H9 (cell line): Measurements from ENCODE around the gene LZTR1. TPM values are rescaled to one million over a fixed set of nuclear protein-coding genes. Genes with fewer than 3 reads are reported as not detected.
A peak's percentile ranks its signal among the peaks of the same experiment; 100 is the strongest.

ENCODE experiments used
- DNase-seq: peaks from one replicate; pipeline ENCODE4 v3.0.0-alpha.2; 2017
- H2AFZ ChIP-seq: one replicate; pipeline ENCODE4 v1.6.1; 2013; ENCODE audit warnings: mild to moderate bottlenecking, low read length, control low read depth, moderate library complexity
- H2AK5ac ChIP-seq: 2 replicates; pipeline ENCODE4 v1.6.1; 2013; ENCODE audit warnings: low read length, control low read depth, mixed read lengths; ENCODE audit not compliant: insufficient read length
- H2BK120ac ChIP-seq: one replicate; pipeline ENCODE4 v1.6.1; 2013; ENCODE audit warnings: low read depth, mild to moderate bottlenecking, low read length, control low read depth, inconsistent platforms; ENCODE audit not compliant: poor library complexity, severe bottlenecking
- H2BK12ac ChIP-seq: 2 replicates; pipeline ENCODE4 v1.6.1; 2013; ENCODE audit warnings: low read length, control low read depth, mixed read lengths, low read depth; ENCODE audit not compliant: insufficient read length
- H2BK15ac ChIP-seq: 2 replicates; pipeline ENCODE4 v1.6.1; 2013; ENCODE audit warnings: low read depth, low read length, control low read depth
- H2BK20ac ChIP-seq: one replicate; pipeline ENCODE4 v1.6.1; 2013; ENCODE audit warnings: low read depth, mild to moderate bottlenecking, low read length, control low read depth, inconsistent platforms; ENCODE audit not compliant: poor library complexity, severe bottlenecking
- H2BK5ac ChIP-seq: 2 replicates; pipeline ENCODE4 v1.6.1; 2013; ENCODE audit warnings: low read length, control low read depth, mixed read lengths; ENCODE audit not compliant: insufficient read length
- H3K14ac ChIP-seq: 2 replicates; pipeline ENCODE4 v1.6.1; 2013; ENCODE audit warnings: low read length, control low read depth; ENCODE audit not compliant: insufficient read depth
- H3K18ac ChIP-seq: 2 replicates; pipeline ENCODE4 v1.6.1; 2013; ENCODE audit warnings: low read depth, mild to moderate bottlenecking, mixed read lengths, low read length, control low read depth; ENCODE audit not compliant: insufficient read length
- H3K23ac ChIP-seq: 2 replicates; pipeline ENCODE4 v1.6.1; 2013; ENCODE audit warnings: low read length, control low read depth, mixed read lengths, low read depth; ENCODE audit not compliant: insufficient read length
- H3K23me2 ChIP-seq: 2 replicates; pipeline ENCODE4 v1.6.1; 2013; ENCODE audit warnings: low read depth, mild to moderate bottlenecking, mixed read lengths, low read length, control low read depth; ENCODE audit not compliant: insufficient read length, poor library complexity, severe bottlenecking
- H3K27ac ChIP-seq: 2 replicates; pipeline ENCODE4 v1.5.1; 2013; ENCODE audit warnings: low read length, control low read depth, mixed read lengths, low read depth; ENCODE audit not compliant: insufficient read length
- H3K27me3 ChIP-seq: 2 replicates; pipeline ENCODE4 v1.6.1; 2013; ENCODE audit warnings: low read length, control low read depth, inconsistent platforms; ENCODE audit not compliant: insufficient read depth
- H3K4ac ChIP-seq: 2 replicates; pipeline ENCODE4 v1.6.1; 2013; ENCODE audit warnings: low read depth, mild to moderate bottlenecking, control low read depth, inconsistent platforms, low read length, moderate library complexity
- H3K4me1 ChIP-seq: 2 replicates; pipeline ENCODE4 v1.6.1; 2013; ENCODE audit warnings: low read length, control low read depth, inconsistent platforms; ENCODE audit not compliant: insufficient read depth
- H3K4me2 ChIP-seq: 2 replicates; pipeline ENCODE4 v1.6.1; 2013; ENCODE audit warnings: low read length, control low read depth, mixed read lengths; ENCODE audit not compliant: insufficient read length, insufficient read depth
- H3K56ac ChIP-seq: 2 replicates; pipeline ENCODE4 v1.6.1; 2013; ENCODE audit warnings: low read depth, mild to moderate bottlenecking, mixed read lengths, low read length, control low read depth; ENCODE audit not compliant: insufficient read length
- H3K79me1 ChIP-seq: 2 replicates; pipeline ENCODE4 v1.6.1; 2013; ENCODE audit warnings: low read depth, mild to moderate bottlenecking, moderate library complexity, low read length, control low read depth, inconsistent platforms; ENCODE audit not compliant: insufficient read depth, poor library complexity, severe bottlenecking
- H3K79me2 ChIP-seq: 2 replicates; pipeline ENCODE4 v1.6.1; 2013; ENCODE audit warnings: low read length, control low read depth, inconsistent platforms; ENCODE audit not compliant: insufficient read depth
- H3K9ac ChIP-seq: 2 replicates; pipeline ENCODE4 v1.6.1; 2013; ENCODE audit warnings: low read length, control low read depth, mixed read lengths; ENCODE audit not compliant: insufficient read length; ENCODE audit errors: extremely low read depth
- H3K9me3 ChIP-seq: one replicate; pipeline ENCODE4 v1.6.1; 2013; ENCODE audit warnings: low read depth, low read length, inconsistent platforms; ENCODE audit not compliant: control insufficient read depth
- H3T11ph ChIP-seq: one replicate; pipeline ENCODE4 v1.6.1; 2013; ENCODE audit warnings: mild to moderate bottlenecking, low read length, control low read depth, inconsistent platforms
- H4K20me1 ChIP-seq: one replicate; pipeline ENCODE4 v1.6.1; 2013; ENCODE audit not compliant: control insufficient read depth, insufficient read length, insufficient read depth
- H4K5ac ChIP-seq: 2 replicates; pipeline ENCODE4 v1.6.1; 2013; ENCODE audit warnings: low read depth, mild to moderate bottlenecking, mixed read lengths, low read length, control low read depth; ENCODE audit not compliant: insufficient read length
- H4K8ac ChIP-seq: replicated peaks from 2 replicates; pipeline ENCODE4 v1.6.1; 2013; ENCODE audit warnings: low read length, control low read depth, mixed read lengths, low read depth; ENCODE audit not compliant: insufficient read length
- H4K91ac ChIP-seq: 2 replicates; pipeline ENCODE4 v1.6.1; 2013; ENCODE audit warnings: low read depth, mild to moderate bottlenecking, moderate library complexity, mixed read lengths, low read length, control low read depth; ENCODE audit not compliant: insufficient read length
- H3K27ac Mint-ChIP-seq, 3 experiments: 2 replicates in 2 of 3; 3 replicates in 1 of 3; pipeline ENCODE4 v1.8.0; 2020 to 2021; ENCODE audit warnings: mixed read lengths in 3 of 3, mild to moderate bottlenecking in 1 of 3, moderate library complexity in 1 of 3
- H3K27me3 Mint-ChIP-seq: 2 replicates; pipeline ENCODE4 v1.8.0; 2021; ENCODE audit warnings: low read depth, mild to moderate bottlenecking, moderate library complexity, mixed read lengths
- H3K36me3 Mint-ChIP-seq, 3 experiments: 2 replicates in 2 of 3; 3 replicates in 1 of 3; pipeline ENCODE4 v1.8.0; 2020 to 2021; ENCODE audit warnings: low read depth in 3 of 3, mixed read lengths in 3 of 3; ENCODE audit not compliant: insufficient read depth in 1 of 3
- H3K4me1 Mint-ChIP-seq, 2 experiments: 2 replicates each; pipeline ENCODE4 v1.8.0; 2020; ENCODE audit warnings: mixed read lengths in 2 of 2
- H3K4me3 Mint-ChIP-seq, 2 experiments: 2 replicates in 1 of 2; 3 replicates in 1 of 2; pipeline ENCODE4 v1.8.0; 2020 to 2021; ENCODE audit warnings: mild to moderate bottlenecking in 2 of 2, mixed read lengths in 2 of 2, moderate library complexity in 1 of 2
- H3K9me3 Mint-ChIP-seq, 2 experiments: 2 replicates in 1 of 2; 3 replicates in 1 of 2; pipeline ENCODE4 v1.8.0; 2020; ENCODE audit warnings: mild to moderate bottlenecking in 2 of 2, mixed read lengths in 2 of 2, moderate library complexity in 1 of 2
- WGBS: extraction: QIAGEN DNeasy Blood & Tissue Kit; methylation state at CpG from one replicate; pipeline ENCODE4 v1.1.7; 2013; ENCODE audit warnings: missing lambda C conversion rate, low lambda C conversion rate, mixed read lengths; ENCODE audit not compliant: insufficient read length; ENCODE audit errors: extremely low coverage; 5-methylcytosine and 5-hydroxymethylcytosine counted together
- total RNA-seq: library from RNA; stranded (reverse); gene quantifications from 2 replicates; pipeline ENCODE4 v1.2.1, GENCODE V29; 2021
- TF ChIP-seq, protein P1 (sequence below): fragments of 200-600 bp; sonication (generic); conservative IDR thresholded peaks from 3 replicates; pipeline ENCODE4 v1.8.0; 2021; ENCODE audit warnings: antibody characterized with exemption, mild to moderate bottlenecking

The LZTR1 gene
- total RNA-seq, 1 experiment from 2014 or later: 47.0 TPM

DNA sequence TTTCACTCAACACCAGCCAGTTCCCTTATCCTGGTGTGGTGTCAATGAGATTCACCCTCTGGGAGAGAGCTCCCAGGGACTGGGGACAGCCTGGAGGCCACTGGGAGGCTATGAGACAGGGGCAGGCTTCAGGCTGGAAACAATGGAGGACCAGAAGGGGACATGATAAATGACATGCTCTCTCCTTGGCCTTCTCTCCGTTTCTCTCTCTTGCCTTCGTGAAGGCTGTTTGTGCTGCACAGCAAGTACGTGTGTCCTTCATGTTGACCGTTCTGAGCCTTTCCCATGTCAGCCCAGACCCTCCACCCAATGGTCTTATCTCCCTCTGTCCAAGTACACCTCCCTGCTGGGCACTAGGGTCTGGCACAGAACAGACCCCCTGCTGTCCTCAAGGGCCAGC, 1.6 kb upstream of the LZTR1 start:
- Histone ChIP-seq H3K23me2 (peaks cover 14% of the 10 kb centered on the region), H3T11ph (no peak overlapping the region), H3K14ac (no peak overlapping the region), H3K4ac (no peak overlapping the region), H4K5ac (no peak overlapping the region), H3K27me3 (no peaks in the 10 kb centered on the region; the same call in 1 of the 2 replicates), H3K9me3 (no peaks in the 10 kb centered on the region), H2AK5ac (no peak overlapping the region), H3K27ac (no peak overlapping the region), H3K18ac (no peak overlapping the region), H2BK12ac (no peak overlapping the region), H2BK120ac (no peak overlapping the region), H3K56ac (no peak overlapping the region), H2BK20ac (no peak overlapping the region), H3K9ac (no peak overlapping the region), H2BK5ac (no peak overlapping the region), H3K4me1 (0 out of 2 replicates have a peak, but pooled peaks cover 2% of the 10 kb centered on the region), H3K79me2 (no peaks in the 10 kb centered on the region), H2BK15ac (no peak overlapping the region), H2AFZ (no peak overlapping the region), H4K8ac (no peak overlapping the region), H3K79me1 (no peaks in the 10 kb centered on the region), H3K23ac (no peak overlapping the region), H4K20me1 (no peaks in the 10 kb centered on the region), H4K91ac (no peak overlapping the region), H3K4me2 (peak overlapping the region; percentile 42)
- Mint-ChIP-seq H3K27me3 (peaks cover 45% of the 10 kb centered on the region), H3K27ac (peak overlapping the region in 1 of 3 experiments; percentile 73; a peak in 1 of 7 replicates), H3K36me3 (peaks cover 4 to 15% (median 7%) of the 10 kb centered on the region in 3 experiments; a peak in 5 of 7 replicates), H3K4me1 (peaks cover 28 to 30% of the 10 kb centered on the region in 2 experiments), H3K4me3 (peak overlapping the region in 1 of 2 experiments; percentile 42; a peak in 2 of 5 replicates), H3K9me3 (peaks cover 13 to 15% of the 10 kb centered on the region in 2 experiments)
- DNase-seq: no peak
- TF ChIP-seq, protein P1, sequence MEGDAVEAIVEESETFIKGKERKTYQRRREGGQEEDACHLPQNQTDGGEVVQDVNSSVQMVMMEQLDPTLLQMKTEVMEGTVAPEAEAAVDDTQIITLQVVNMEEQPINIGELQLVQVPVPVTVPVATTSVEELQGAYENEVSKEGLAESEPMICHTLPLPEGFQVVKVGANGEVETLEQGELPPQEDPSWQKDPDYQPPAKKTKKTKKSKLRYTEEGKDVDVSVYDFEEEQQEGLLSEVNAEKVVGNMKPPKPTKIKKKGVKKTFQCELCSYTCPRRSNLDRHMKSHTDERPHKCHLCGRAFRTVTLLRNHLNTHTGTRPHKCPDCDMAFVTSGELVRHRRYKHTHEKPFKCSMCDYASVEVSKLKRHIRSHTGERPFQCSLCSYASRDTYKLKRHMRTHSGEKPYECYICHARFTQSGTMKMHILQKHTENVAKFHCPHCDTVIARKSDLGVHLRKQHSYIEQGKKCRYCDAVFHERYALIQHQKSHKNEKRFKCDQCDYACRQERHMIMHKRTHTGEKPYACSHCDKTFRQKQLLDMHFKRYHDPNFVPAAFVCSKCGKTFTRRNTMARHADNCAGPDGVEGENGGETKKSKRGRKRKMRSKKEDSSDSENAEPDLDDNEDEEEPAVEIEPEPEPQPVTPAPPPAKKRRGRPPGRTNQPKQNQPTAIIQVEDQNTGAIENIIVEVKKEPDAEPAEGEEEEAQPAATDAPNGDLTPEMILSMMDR: no peak
- WGBS: no CpG with 5 or more reads among the region's 4 CpGs
